Islet of Langerhans (tissue), 1 donor: ENCODE data around the gene OR6V1.

Experiments used
- FAIRE-seq: peaks from one replicate; lab custom pipeline; 2011; peaks lifted over from hg19 to GRCh38; lab: Jason Lieb, UNC

OR6V1 gene, protein sequence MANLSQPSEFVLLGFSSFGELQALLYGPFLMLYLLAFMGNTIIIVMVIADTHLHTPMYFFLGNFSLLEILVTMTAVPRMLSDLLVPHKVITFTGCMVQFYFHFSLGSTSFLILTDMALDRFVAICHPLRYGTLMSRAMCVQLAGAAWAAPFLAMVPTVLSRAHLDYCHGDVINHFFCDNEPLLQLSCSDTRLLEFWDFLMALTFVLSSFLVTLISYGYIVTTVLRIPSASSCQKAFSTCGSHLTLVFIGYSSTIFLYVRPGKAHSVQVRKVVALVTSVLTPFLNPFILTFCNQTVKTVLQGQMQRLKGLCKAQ

DNA sequence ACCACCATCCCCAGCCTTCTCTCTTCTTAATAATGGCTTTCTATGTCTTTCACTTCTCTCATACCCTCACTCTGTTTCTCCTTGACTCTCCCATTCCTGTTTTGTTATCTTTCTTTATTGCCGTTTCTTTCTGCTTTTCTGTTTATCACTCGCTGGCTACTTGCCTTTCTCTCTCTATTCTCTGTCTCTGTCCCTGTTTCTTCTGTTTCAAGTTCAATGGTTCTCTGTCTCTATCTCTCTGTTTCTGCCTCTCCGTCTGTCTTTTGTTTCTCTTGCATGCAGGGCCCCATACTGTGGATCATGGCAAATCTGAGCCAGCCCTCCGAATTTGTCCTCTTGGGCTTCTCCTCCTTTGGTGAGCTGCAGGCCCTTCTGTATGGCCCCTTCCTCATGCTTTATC, at the start of gene OR6V1:
Gene OR6V1, plus strand, starts transcription at position 301 of the 400 bp plus-strand sequence. Its CDS starts 0 bp downstream, at position 301.
- no peak for FAIRE-seq

GRCh38 chr7:143002898-143003297, 49.2 kb upstream of the OR6V1 start:
- FAIRE-seq, result no peak

DNA sequence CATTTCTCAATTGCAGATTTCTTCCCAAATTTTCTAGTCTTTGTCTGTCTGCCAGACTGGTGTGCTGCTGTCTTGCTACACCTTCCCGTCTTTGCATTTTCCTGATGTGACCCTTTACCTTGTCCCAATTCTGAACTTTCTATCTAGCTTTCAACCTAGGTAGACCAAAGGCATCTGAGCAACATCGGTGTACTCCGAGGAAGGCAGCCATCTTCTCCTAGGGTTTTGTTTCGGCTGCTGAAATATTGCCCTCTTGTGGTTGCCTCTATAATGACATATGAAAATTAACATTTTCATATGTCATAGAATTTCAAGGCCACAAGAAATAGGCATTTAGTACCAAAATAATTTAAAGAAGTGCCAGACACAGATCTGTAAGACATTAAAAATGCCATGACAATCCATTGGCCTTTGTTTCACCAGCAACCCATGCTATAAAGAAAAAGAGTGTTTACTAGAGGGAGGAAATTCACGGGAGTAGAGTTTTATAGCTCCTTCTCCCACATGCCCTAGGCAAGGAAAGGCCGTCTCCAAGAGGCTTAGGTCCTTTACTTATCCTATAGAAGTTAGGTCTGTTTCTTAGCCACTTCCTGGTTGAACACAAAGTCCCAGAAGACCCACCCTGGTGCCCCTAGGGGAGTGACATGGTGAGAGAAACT, 48.6 kb upstream of the OR6V1 start:
- peak; percentile 83 for FAIRE-seq

GRCh38 chr7:143005632-143006260, 46.4 kb upstream of the OR6V1 start:
- FAIRE-seq, result no peak

DNA sequence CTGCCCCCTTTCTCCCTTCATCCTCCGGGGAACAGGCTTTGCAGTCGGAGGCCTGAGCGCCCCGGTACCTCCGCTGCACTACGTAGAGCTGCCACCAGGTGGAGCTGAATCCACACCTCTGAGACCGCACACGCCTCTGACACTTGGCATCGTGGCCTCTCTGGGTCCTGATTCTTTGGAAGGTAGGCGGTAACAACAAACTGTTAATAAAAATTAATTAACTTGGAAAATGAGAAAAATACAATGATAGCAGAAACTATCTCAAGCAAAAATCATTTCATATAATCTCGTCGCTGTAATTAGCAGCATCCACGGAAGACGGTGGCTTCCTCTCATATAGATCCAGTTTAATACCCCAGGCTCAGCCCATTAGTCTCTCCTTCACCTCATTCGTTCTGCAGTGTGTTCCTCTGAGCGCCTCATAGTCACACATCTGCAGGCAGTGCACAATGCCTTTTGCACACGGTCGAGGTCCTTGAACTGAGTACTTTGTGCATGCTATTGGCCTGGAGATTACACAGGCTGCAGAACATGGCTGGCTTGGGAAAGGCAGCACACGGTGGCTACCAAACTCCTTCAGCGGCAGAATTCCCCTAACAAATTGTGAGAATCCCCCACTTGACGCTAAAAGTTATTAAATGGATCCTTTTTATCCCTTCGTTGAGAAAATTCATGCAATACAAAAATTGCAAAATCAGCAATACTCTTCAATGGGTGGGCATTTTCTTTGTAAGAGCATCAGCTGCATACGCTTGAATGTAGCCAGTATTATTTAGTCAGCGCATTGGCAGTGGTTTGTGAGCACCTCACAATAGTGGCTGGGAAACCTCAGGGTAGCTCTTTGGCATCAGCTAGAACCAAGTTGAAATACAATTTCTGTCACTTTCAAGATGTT, 43.9 kb upstream of the OR6V1 start:
- no peak for FAIRE-seq

DNA sequence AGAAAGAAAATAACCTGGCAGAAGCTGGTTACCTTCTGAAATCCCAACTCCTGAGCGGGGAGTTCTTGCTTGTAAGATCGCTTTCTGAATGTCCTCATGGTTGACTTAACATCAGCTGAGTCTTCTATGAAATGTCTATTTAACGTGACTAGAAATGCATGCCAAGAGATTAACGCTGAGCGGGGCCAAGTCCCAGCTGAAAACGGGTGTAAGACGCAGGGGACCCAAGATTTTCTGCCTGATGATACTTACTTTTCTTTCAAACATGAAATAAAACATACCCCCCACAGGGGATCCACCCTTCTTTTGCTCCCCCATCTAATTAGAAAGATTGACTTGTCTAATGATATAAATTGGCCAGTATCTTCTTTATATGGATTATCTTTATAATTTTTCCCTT, 40.1 kb upstream of the OR6V1 start:
- no peak for FAIRE-seq

DNA sequence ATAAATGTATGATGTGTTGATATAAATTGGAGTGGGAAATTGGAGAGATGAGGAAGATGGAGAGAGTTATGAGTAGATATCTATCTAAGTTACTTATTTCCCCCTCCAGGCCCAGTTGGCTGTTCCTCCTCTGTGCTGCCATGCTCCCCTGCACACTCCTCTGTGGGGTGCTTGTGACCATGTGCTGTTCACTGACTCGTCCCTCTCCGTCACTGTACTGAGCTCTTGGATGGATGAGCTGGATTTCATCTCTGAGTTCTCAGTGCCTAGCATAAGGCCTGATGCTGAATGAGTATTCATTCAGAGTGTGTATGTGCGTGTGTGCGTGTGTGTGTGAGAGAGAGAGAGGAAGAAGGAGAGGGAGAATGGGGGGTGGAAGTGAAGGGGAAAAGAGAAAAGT, 39.7 kb upstream of the OR6V1 start:
- FAIRE-seq, result no peak

DNA sequence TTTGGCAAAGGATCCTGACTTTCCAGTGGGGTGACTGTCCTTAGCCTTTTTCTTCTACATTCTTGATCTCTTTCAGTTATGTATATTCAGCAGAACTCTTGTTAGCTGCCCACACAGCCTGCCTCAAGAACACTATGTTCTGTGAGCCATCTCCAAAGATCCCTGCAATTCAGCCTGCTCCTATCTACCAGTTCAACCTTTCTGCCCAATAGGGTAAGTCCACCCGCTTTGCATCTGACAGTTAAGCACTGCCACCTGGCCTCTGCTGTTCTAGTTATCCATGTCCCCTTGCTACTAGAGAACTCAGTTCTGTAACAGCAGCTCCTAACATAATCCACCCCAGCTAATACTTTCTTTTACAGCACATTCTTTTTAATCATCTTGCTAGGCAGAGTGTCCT, 38.7 kb upstream of the OR6V1 start:
- no peak for FAIRE-seq

DNA sequence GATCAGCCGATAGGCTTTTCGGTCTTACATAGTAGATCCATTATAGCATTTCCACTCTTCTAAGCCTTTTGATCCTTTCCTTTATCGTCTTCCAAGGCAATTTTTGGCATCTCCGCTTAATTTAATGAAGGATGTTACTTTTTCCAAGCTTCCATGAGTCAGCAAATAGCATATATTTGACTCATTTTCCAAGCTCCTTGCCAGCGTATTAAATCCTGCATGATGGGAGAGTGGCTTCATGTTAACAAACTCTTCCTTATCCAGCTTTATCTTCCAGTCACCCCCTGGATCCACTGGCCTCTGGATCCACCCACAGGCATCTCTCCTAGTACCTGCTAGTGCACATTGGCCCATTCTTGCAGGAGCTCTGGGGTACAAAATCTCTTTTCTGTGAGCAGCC, 38.2 kb upstream of the OR6V1 start:
- no peak for FAIRE-seq

DNA sequence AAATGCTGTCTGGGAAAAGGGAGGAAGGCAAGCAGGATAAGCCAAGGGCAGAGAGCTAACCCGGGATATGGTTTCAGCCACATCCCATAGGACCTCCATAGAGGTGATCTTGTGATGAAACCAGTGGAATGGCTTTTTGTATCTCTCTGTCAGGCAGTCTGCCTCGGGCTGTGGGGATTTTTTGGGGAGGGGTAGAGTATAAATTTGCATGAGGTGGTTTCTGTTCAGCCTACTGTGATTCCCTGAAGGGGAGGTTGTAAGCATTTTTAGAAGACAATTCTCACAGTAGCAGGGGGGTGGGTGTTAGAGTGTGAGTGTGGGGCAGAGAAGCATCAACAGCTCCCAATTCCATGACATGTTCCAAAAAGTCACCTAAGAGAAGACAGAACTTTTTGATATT, 37.1 kb upstream of the OR6V1 start:
- FAIRE-seq, result no peak

DNA sequence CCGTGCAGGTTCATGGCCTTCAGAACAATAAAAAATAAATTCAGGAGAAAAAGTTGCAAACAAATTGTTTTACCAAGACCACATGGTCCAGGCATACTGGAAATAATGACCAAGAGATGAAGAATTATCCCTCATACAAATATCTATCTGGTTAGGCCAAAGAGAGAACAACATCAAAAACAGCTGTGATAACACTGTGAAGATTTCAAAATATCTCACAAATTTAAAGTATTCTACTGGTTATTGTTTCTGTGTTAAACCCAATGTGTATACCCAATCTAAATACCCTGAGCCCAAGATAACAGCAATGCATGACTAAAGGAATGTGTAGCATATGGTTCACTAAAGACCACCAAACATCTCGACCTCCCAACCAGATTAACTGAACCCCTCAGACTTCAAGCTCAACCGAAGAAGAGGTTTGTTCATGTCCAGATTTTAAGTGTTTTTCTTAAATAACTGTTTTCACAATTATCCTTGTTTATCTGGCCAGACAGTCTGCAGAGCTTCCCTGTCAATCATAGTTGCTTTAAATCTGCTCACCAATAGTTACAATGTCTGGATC, 36.1 kb upstream of the OR6V1 start:
- FAIRE-seq, result no peak

DNA sequence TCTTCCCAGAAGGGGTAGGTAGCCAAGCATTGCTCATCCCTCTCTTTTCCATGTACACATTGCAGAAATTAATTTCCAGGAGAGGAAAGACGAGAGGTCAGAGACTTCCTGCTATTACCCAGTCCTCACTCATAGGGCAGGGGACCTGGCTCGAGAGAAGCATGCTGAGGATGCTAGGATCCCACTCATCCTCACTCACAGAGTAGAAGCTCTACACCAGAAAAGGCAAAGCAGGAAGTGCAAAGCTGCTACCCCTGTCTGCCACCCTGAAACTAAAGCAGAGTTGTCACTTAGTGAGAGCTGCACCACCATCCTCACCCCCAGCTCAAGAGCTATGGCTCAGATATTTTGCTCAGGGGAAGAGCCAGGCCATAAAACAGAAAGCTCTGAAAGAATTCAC, 35.1 kb upstream of the OR6V1 start:
- FAIRE-seq, result no peak

DNA sequence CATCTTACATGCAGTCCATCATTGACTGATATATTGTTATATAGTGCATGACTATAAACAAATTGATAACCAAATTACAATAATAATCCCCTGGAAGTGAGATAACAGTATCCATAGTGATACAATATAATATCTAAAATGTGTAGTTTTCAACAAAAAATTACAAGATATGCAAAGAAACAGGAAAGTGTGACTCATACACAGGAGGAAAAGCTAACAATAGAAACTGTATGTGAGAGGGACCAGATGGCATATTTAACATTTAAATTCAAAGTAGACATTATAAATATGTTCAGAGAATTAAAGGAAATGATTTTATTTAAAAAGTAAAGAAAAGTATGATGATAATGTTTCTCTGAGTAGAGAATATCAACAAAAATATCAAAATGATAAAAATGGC, 33.2 kb upstream of the OR6V1 start:
- no peak for FAIRE-seq

DNA sequence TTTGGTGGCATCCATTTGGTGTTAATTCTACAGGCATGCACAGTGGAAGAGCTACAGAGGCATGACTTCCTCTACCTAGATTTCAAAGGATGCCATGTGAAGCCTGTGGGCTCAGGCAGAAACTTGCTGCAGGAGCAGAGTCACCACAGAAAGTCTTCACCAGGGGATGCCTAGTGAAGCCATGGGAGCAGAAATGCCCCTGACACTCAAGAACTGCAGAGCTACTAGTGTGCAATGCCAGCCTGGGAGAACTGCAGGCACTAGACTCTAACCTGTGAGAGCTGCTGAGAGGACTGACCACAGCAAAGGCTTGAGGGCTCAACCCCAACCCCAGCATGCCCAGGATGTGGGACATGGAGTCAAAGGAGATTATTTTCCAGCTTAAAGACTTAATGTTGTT, 29.1 kb upstream of the OR6V1 start:
- no peak for FAIRE-seq

GRCh38 chr7:143025371-143025770, 26.8 kb upstream of the OR6V1 start:
- no peak for FAIRE-seq

DNA sequence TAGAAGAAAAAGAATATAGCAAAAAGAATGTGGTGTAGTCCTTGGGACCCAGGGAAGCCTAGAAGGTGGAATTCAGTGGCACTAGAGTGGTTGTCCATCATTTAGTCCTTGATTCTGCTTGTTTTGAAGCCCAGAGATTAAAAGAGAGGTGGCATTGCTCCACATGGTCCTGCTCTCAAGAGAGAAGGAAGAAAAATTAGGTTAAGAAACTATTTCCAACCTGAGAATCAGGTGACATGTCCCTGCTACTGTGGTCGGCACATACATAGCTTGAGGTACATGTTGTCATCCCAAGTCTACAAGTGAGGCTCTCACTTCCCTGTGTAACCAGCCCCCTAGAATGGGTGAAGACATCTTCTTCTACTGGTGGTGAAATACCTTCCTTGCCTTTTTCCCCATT, 25.1 kb upstream of the OR6V1 start, which contains the start of gene OR9A2:
Gene OR9A2, minus strand, starts transcription at position 101 of the 400 bp plus-strand sequence. Its CDS starts 0 bp downstream, at position 101.
- no peak for FAIRE-seq

DNA sequence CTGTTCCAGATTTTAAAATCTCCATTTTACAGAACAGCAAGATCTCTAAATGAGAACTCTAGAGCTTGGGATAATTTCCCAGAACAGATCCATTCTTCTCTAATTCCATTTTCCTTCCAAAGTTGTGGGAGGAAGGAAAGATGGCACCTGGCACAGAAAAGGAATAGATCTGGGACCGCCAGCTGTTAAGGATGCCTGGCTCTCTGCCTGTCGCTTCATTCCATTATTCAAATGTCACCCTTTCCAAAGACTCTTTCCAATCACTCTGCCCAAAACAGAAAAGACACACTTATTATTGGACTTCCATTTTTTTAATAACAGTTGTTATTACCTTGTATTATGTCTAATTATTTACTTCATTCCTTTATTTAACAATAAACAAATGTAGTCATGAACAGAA, 24.5 kb upstream of the OR6V1 start:
- no peak for FAIRE-seq

DNA sequence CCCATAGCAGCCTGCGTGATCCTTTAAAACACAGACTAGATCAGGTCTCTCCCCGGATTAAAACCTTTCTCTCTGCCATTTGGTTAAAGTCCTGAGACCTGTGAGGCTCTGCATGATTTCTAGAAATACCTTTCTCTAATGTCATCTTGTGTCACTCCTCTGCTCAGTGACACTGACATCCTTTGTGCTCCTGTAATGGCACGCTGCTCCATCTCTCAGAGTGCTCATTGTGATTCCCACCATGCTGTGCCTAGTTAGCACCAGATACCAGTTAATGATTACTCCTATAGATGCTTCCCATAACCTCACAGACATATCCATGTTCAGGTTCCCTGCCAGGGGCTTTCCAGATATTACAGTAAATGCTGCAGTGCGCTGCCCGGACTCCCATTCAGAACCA, 13.5 kb upstream of the OR6V1 start:
- no peak for FAIRE-seq

GRCh38 chr7:143040209-143040715, 11.9 kb upstream of the OR6V1 start:
- FAIRE-seq, result no peak

DNA sequence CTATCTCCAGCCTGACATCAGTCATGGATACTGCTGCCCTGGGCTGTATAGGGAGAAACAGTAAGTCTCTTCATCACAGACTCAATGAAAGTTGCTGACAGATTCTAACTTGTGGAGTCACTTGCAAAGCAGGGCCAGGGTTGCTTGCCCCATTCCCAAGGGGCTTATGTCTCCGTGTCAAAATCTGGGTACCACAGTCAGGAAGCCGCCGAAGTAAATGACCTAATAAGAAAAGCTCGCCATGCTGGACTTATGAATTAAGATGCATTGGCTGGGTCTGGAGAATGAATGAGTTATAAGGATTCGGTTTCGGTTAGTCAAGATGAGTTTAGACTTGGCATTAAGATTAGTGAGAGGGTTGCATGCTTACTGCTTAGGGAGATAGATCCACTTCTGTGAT, 10.8 kb upstream of the OR6V1 start:
- no peak for FAIRE-seq

- FAIRE-seq, result no peak
These were observed 9.9 kb upstream of the OR6V1 start for GRCh38 chr7:143042159-143042789.
